ENCODE data around the gene URM1.
"Not testable (repeated sequence)": the region's sequence is repeated elsewhere in the genome, so short reads cannot be mapped to it uniquely, and the experiment has no call there.

Gene URM1

GRCh38 chr9:128422022-128422782 lies 51.0 kb downstream of the URM1 start:
- not testable (repeated sequence) for H2AFZ ChIP-seq (ENCODE audit: low read depth, low read length); H3K4me3 ChIP-seq (ENCODE audit: low read length); H3K9me3 ChIP-seq (ENCODE audit: low read length); H3K27me3 ChIP-seq (ENCODE audit: insufficient read depth, low read length)
- peaks cover 19% of the 10 kb centered on the region for H3K36me3 ChIP-seq (ENCODE audit: insufficient read depth, low read length)
- peaks cover 14% of the 10 kb centered on the region for H3K4me1 ChIP-seq (ENCODE audit: insufficient read depth, low read length)

GRCh38 chr9:128422783-128423150 lies 51.6 kb downstream of the URM1 start:
- peaks cover 19% of the 10 kb centered on the region for H3K36me3 ChIP-seq (ENCODE audit: insufficient read depth, low read length)
- no peak overlapping the region for H2AFZ ChIP-seq (ENCODE audit: low read depth, low read length)
- H3K9me3 ChIP-seq (ENCODE audit: low read length): no peaks in the 10 kb centered on the region
- no peaks in the 10 kb centered on the region for H3K27me3 ChIP-seq (ENCODE audit: insufficient read depth, low read length)
- H3K4me3 ChIP-seq (ENCODE audit: low read length): no peak overlapping the region
- H3K4me1 ChIP-seq (ENCODE audit: insufficient read depth, low read length): peaks cover 14% of the 10 kb centered on the region

- Histone ChIP-seq H3K36me3 (ENCODE audit: insufficient read depth, low read length) (peaks cover 22% of the 10 kb centered on the region), H3K4me1 (ENCODE audit: insufficient read depth, low read length) (peaks cover 14% of the 10 kb centered on the region)
- not testable (repeated sequence) for H3K4me3 ChIP-seq (ENCODE audit: low read length); H3K9me3 ChIP-seq (ENCODE audit: low read length); H3K27me3 ChIP-seq (ENCODE audit: insufficient read depth, low read length); H2AFZ ChIP-seq (ENCODE audit: low read depth, low read length)
Measured at GRCh38 chr9:128423356-128423755, 52.2 kb downstream of the URM1 start.

GRCh38 chr9:128424268-128424780 lies 53.1 kb downstream of the URM1 start:
- Histone ChIP-seq H2AFZ (ENCODE audit: low read depth, low read length) (no peak overlapping the region), H3K27me3 (ENCODE audit: insufficient read depth, low read length) (no peaks in the 10 kb centered on the region), H3K9me3 (ENCODE audit: low read length) (no peaks in the 10 kb centered on the region), H3K4me1 (ENCODE audit: insufficient read depth, low read length) (peaks cover 12% of the 10 kb centered on the region), H3K4me3 (ENCODE audit: low read length) (no peak overlapping the region), H3K36me3 (ENCODE audit: insufficient read depth, low read length) (peaks cover 30% of the 10 kb centered on the region)

- H3K4me1 ChIP-seq (ENCODE audit: insufficient read depth, low read length): no peaks in the 10 kb centered on the region
- no peak overlapping the region for H3K4me3 ChIP-seq (ENCODE audit: low read length)
- H2AFZ ChIP-seq (ENCODE audit: low read depth, low read length): no peak overlapping the region
- no peaks in the 10 kb centered on the region for H3K27me3 ChIP-seq (ENCODE audit: insufficient read depth, low read length)
- H3K36me3 ChIP-seq (ENCODE audit: insufficient read depth, low read length): peaks cover 34% of the 10 kb centered on the region
- H3K9me3 ChIP-seq (ENCODE audit: low read length): no peaks in the 10 kb centered on the region
Measured at GRCh38 chr9:128428644-128429512, 57.7 kb downstream of the URM1 start.

GRCh38 chr9:128429513-128430086 lies 58.4 kb downstream of the URM1 start:
- H3K4me1 ChIP-seq (ENCODE audit: insufficient read depth, low read length): no peaks in the 10 kb centered on the region
- H3K36me3 ChIP-seq (ENCODE audit: insufficient read depth, low read length): peaks cover 33% of the 10 kb centered on the region
- H3K9me3 ChIP-seq (ENCODE audit: low read length): no peaks in the 10 kb centered on the region
- no peak overlapping the region for H3K4me3 ChIP-seq (ENCODE audit: low read length)
- H3K27me3 ChIP-seq (ENCODE audit: insufficient read depth, low read length): no peaks in the 10 kb centered on the region
- no peak overlapping the region for H2AFZ ChIP-seq (ENCODE audit: low read depth, low read length)

- Histone ChIP-seq H3K9me3 (ENCODE audit: low read length) (no peaks in the 10 kb centered on the region), H3K4me1 (ENCODE audit: insufficient read depth, low read length) (no peaks in the 10 kb centered on the region), H3K27me3 (ENCODE audit: insufficient read depth, low read length) (no peaks in the 10 kb centered on the region), H2AFZ (ENCODE audit: low read depth, low read length) (no peak overlapping the region), H3K4me3 (ENCODE audit: low read length) (no peak overlapping the region), H3K36me3 (ENCODE audit: insufficient read depth, low read length) (peaks cover 30% of the 10 kb centered on the region)
Measured at GRCh38 chr9:128431207-128431606, 60.0 kb downstream of the URM1 start.

- Histone ChIP-seq H3K4me1 (ENCODE audit: insufficient read depth, low read length) (no peaks in the 10 kb centered on the region), H3K4me3 (ENCODE audit: low read length) (no peak overlapping the region), H3K9me3 (ENCODE audit: low read length) (no peaks in the 10 kb centered on the region), H3K27me3 (ENCODE audit: insufficient read depth, low read length) (no peaks in the 10 kb centered on the region), H2AFZ (ENCODE audit: low read depth, low read length) (no peak overlapping the region), H3K36me3 (ENCODE audit: insufficient read depth, low read length) (peaks cover 21% of the 10 kb centered on the region)
Measured at GRCh38 chr9:128434340-128434739, 63.2 kb downstream of the URM1 start.

GRCh38 chr9:128435611-128436010 lies 64.4 kb downstream of the URM1 start:
- H2AFZ ChIP-seq (ENCODE audit: low read depth, low read length): no peak overlapping the region
- no peaks in the 10 kb centered on the region for H3K4me1 ChIP-seq (ENCODE audit: insufficient read depth, low read length)

GRCh38 chr9:128438343-128439109 lies 67.4 kb downstream of the URM1 start:
- peaks cover 15% of the 10 kb centered on the region for H3K36me3 ChIP-seq (ENCODE audit: insufficient read depth, low read length)
- H3K4me1 ChIP-seq (ENCODE audit: insufficient read depth, low read length): no peaks in the 10 kb centered on the region
- no peak overlapping the region for H2AFZ ChIP-seq (ENCODE audit: low read depth, low read length)
- H3K4me3 ChIP-seq (ENCODE audit: low read length): no peak overlapping the region
- H3K9me3 ChIP-seq (ENCODE audit: low read length): no peaks in the 10 kb centered on the region
- H3K27me3 ChIP-seq (ENCODE audit: insufficient read depth, low read length): no peaks in the 10 kb centered on the region

More at GRCh38 chr9:128435611-128436010, 64.4 kb downstream of the URM1 start:
- Histone ChIP-seq H3K27me3 (ENCODE audit: insufficient read depth, low read length) (no peaks in the 10 kb centered on the region), H3K4me3 (ENCODE audit: low read length) (no peak overlapping the region), H3K36me3 (ENCODE audit: insufficient read depth, low read length) (peaks cover 21% of the 10 kb centered on the region), H3K9me3 (ENCODE audit: low read length) (no peaks in the 10 kb centered on the region)

- no peak overlapping the region for H2AFZ ChIP-seq (ENCODE audit: low read depth, low read length)
- no peaks in the 10 kb centered on the region for H3K9me3 ChIP-seq (ENCODE audit: low read length)
- H3K36me3 ChIP-seq (ENCODE audit: insufficient read depth, low read length): peaks cover 12% of the 10 kb centered on the region
- no peaks in the 10 kb centered on the region for H3K27me3 ChIP-seq (ENCODE audit: insufficient read depth, low read length)
- no peaks in the 10 kb centered on the region for H3K4me1 ChIP-seq (ENCODE audit: insufficient read depth, low read length)
- H3K4me3 ChIP-seq (ENCODE audit: low read length): no peak overlapping the region
Measured at GRCh38 chr9:128439273-128439672, 68.1 kb downstream of the URM1 start.
